Activated naive CD8-positive, alpha-beta T cell treated with anti-CD3 and anti-CD28 coated beads, Interleukin-2, amount 50 U/mL, for 16 hours (primary cell): ENCODE measurements around the gene DYNC1LI2.
A peak's percentile ranks its signal among the peaks of the same experiment; 100 is the strongest.
"Not testable (repeated sequence)": the region's sequence is repeated elsewhere in the genome, so short reads cannot be mapped to it uniquely, and the experiment has no call there.

ENCODE experiments used
- DNase-seq: peaks from one replicate; pipeline ENCODE4 v3.0.0-alpha.2; 2020; ENCODE audit warnings: low read depth, low spot score

Gene DYNC1LI2

GRCh38 chr16:66751303-66751991 lies at the start of gene DYNC1LI2:
TSS of gene DYNC1LI2 (minus strand) at chr16:66751609. CDS start at chr16:66751591, 18 bp downstream.
- peak; percentile 57 for DNase-seq

GRCh38 chr16:66800856-66801255 lies 49.4 kb upstream of the DYNC1LI2 start:
- DNase-seq: no peak

GRCh38 chr16:66798161-66798560 lies 46.8 kb upstream of the DYNC1LI2 start:
- no peak for DNase-seq

GRCh38 chr16:66793984-66794383 lies 42.6 kb upstream of the DYNC1LI2 start:
- DNase-seq: not testable (repeated sequence)

- DNase-seq: no peak
Observed at GRCh38 chr16:66790130-66790733, 38.8 kb upstream of the DYNC1LI2 start.

- DNase-seq: no peak
Observed at GRCh38 chr16:66787427-66787826, 36.0 kb upstream of the DYNC1LI2 start.

GRCh38 chr16:66786551-66786950 lies 35.1 kb upstream of the DYNC1LI2 start:
- no peak for DNase-seq

GRCh38 chr16:66776457-66776856 lies 25.0 kb upstream of the DYNC1LI2 start:
- DNase-seq: no peak

GRCh38 chr16:66774981-66775380 lies 23.6 kb upstream of the DYNC1LI2 start:
- no peak for DNase-seq

- no peak for DNase-seq
Observed at GRCh38 chr16:66758086-66758485, 6.7 kb upstream of the DYNC1LI2 start.

GRCh38 chr16:66754819-66755218 lies 3.4 kb upstream of the DYNC1LI2 start:
- no peak for DNase-seq

GRCh38 chr16:66754211-66754610 lies 2.8 kb upstream of the DYNC1LI2 start:
- DNase-seq: no peak

GRCh38 chr16:66752958-66753357 lies 1.5 kb upstream of the DYNC1LI2 start:
- DNase-seq: no peak

- no peak for DNase-seq
Observed at GRCh38 chr16:66752379-66752778, 970 bp upstream of the DYNC1LI2 start.

GRCh38 chr16:66751992-66752322 lies 548 bp upstream of the DYNC1LI2 start:
- no peak for DNase-seq

GRCh38 chr16:66751053-66751302 lies 431 bp downstream of the DYNC1LI2 start:
- DNase-seq: no peak

- no peak for DNase-seq
Observed at GRCh38 chr16:66750279-66751052, 943 bp downstream of the DYNC1LI2 start.

- no peak for DNase-seq
Observed at GRCh38 chr16:66746682-66747081, 4.7 kb downstream of the DYNC1LI2 start.

- DNase-seq: no peak
Observed at GRCh38 chr16:66746048-66746447, 5.4 kb downstream of the DYNC1LI2 start.

- DNase-seq: no peak
Observed at GRCh38 chr16:66741950-66742808, 9.2 kb downstream of the DYNC1LI2 start.

- no peak for DNase-seq
Observed at GRCh38 chr16:66741169-66741900, 10.1 kb downstream of the DYNC1LI2 start.
